Left hindlimb (tissue), 1 donor: ENCODE results near the gene CALML6.

Experiments
- DNase-seq: peaks from one replicate; pipeline ENCODE4 v3.0.0-alpha.2; 2018

Gene CALML6

DNA sequence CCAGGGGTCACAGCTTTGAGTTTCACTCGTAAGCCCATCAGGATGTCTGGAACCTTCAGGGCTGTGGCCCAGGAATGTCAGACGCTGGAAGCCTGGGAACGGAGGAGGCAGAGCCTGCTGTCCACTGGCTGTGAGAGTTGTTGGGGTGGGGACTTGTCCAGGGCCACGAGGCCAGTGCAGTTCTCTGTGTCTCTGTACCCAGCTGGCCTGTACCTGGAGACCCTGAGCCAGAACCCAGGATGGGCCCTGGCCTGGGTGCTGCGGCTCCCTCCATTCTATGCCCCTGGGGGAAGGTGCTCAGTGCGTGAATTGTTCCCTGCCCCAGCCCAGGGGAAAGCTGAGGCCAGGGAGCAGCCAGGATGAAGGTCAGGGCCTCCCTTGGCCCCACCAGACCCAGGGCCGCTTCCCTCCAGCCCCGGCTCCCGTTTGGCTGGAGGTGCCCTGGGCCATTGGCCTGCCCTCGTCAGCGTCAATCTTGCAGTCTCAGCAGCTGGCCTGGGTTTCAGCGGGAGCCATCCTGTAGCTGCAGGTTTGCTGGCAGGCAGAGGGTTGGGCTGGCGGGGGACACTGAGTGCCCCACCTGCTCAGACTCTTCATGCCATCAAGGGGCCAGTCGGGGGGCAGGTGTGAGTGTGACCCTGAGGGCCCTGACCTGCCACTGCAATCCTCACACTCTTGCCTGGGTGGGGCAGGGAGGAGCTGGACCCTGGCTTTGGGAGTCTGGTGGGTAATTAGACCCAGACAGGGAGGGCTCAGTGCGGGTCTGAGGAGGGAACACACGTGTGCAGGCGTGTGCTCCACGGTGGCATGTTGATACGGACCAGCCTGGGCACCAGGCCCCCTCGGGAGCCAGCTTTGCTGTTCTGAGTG is 724 bp upstream of the CALML6 start:
- DNase-seq = peak; percentile 54

GRCh38 chr1:1915911-1916840 is 1.1 kb downstream of the CALML6 start:
- peak; percentile 28 for DNase-seq

DNA sequence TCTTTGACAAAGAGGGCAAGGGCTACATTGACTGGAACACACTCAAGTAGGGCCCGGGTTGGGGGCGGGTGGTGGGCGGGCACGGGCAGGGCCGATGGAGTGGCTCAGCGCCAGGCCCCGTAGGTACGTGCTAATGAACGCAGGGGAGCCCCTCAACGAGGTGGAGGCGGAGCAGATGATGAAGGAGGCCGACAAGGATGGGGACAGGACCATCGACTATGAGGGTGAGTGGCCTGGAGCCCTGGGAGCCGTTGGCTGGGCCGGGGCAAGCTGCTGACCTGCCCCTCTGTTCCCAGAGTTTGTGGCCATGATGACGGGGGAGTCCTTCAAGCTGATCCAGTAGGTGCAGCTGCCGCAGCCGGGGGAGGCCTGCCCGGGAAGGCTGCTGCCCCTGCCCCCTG is 1.8 kb downstream of the CALML6 start:
- peak; percentile 35 for DNase-seq

DNA sequence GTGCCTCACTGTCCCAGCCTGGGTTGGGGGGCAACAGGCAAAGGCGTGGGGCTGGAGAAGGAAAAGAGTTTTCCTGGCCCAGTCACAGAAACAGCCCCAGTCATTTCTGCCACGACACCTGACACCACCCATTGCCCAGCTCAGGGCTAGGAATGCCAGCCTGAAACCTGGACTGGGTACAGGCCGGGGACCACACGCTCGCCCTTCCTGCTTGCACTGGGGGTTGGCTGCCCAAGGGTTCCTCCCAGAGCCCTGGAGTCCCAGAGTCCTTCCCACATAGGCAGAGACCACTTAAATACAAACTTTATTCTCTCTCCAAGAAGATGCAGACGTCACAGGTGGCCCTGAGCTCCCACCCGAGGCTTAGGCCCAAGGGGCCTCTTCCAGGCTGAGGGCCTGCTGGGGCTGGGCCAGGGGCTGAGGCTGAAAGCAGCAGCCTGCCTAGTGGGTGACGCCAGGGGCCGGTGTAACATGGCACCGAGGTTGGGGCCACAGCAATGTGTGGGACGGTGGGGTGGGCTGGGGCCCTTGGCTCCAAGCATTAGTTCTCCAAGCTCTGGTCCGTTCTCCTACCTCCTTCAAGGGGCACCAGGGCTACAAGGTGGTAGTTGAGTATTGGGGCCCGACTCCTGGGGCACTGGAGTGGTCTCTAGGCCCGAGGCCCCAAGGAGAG is 2.4 kb downstream of the CALML6 start:
- peak; percentile 29 for DNase-seq

GRCh38 chr1:1917995-1918900 is 3.2 kb downstream of the CALML6 start:
- DNase-seq = peak; percentile 35

DNA sequence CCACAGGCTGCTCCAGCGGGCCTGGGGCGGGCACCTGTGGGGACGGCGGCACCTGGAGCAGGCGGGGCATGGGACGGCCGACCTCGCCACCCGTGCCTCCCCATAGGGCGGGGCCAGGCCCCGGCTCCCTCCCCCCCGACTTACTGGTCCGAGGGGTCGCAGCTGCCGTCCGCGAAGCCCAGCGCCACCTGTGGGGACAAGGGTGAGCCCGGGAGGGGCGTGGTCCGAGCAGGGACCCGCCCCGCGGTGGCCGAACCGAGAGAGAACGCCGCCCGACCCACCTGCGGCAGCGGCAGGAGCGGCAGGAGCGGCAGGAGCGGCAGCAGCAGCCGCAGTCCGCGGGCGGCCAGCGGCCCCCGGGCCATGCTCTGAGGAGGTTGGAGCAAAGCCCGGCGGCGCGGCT is 3.8 kb downstream of the CALML6 start, which contains the start of gene TMEM52:
TSS of gene TMEM52 (minus strand) at position 379 of the 403 bp plus-strand sequence. CDS start at position 365, 14 bp downstream.
- no peak for DNase-seq

GRCh38 chr1:1919304-1920056 is 4.4 kb downstream of the CALML6 start:
- DNase-seq = peak; percentile 98

- peak; percentile 31 for DNase-seq
Measured at GRCh38 chr1:1920057-1920607, 5.1 kb downstream of the CALML6 start.

- peak; percentile 28 for DNase-seq
Measured at GRCh38 chr1:1920608-1921458, 5.8 kb downstream of the CALML6 start.

DNA sequence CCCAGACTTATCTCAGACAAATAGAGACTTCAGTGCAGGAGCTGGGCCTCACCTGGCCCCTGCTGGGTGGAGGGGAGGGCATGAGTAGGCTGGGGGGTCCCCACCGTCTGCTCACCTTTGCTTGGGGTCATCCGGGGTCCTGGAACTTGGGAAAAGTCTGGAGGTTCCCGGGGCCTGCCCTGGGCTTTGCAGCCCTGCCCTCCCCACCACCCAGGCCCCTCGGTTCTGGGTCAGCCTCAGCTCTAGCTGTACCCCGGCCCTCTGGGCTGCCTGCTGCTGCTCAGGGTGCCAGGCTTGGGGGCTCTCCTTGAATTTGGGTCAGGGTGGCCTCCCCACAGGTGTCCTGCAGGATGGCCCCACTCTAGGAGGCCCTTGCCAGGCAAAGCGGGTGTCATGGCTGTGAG is 6.4 kb downstream of the CALML6 start:
- DNase-seq = peak; percentile 34

DNA sequence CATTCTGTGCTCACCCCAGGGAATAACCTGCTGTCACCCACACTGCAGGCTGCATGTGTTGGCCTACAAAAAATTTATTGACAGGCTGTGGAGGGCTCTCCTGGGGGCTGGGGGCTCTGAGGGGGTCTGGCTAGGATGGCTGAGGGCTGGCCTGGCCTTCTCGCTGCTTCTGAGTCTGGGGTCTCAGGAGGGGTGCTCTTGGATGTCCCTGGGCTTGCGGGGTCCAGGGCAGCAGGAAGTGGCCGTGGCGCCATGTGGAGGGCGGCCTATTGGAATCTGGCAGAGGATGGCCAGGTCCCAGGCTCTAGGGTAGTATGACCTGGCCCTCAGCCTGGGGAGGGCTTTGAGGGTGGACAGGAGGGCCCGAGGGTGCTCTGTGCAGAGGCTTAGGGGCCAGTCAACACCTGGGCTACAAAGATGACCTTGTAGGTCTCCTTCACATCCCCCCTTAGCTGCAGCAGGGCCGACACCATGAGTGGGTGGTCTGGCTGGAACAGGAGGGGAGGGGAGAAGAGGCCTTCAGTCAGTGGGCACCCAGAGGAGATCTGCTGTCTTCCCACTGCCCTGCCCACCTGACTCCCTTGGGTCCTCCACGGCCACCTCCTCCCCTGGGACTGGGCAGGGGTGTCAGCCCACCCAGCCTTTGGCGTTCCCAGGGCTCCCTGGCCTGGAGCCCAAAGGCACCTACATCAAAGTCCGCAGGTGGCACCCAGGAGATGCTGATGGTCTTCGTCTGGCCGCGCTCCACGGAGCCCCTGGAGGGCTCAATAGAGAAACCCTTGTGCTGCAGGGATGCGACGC is 7.0 kb downstream of the CALML6 start:
- peak; percentile 29 for DNase-seq

GRCh38 chr1:1922702-1922955 is 7.6 kb downstream of the CALML6 start:
- peak; percentile 32 for DNase-seq

DNA sequence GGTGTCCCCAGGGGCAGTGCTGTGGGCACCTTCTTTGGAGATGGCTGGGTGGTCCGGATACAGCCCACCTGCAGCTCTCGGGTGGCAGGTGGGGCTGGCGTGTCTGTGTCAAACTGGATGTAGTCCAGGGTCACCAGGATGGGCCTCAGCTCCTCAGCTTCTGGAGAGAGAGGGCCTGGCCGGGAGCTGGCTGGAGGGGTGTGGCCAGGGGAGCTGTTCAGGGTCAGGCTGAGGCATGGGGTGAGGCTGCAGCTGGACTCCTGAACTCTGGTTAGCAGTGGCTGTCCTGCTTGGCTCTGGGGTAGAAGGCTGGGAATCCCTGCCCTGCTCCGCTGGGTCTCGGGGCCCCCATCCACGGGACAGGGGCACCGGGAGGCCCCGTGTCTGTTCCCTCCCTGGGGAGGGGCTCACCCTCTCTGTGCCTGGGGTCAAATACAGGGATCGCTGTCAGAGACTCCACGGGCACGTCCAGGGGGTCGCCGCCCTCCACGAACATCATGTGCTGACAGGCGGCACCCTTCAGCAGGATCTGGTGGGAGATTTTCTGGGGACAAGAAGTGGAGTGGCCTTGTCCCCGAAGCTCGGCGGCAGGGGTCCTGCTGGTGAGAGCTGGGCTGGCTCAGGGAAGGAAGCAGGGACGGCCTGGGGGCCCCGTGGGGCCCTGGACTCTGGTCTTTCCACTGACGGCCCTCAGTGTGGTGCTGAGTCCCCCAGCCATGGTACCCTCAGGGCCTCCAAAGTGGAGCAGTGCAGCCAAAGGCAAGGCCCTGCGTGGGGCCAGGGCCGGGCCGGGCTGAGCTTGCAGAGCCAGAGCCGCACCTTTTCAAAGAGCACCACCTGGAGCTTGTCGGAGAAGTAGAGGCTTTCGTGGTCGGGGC is 8.1 kb downstream of the CALML6 start:
- DNase-seq = peak; percentile 20

GRCh38 chr1:1924386-1924785 is 9.3 kb downstream of the CALML6 start:
- DNase-seq = peak; percentile 61

- DNase-seq = no peak
Measured at GRCh38 chr1:1924849-1925248, 9.8 kb downstream of the CALML6 start.

GRCh38 chr1:1925437-1926345 is 10.6 kb downstream of the CALML6 start:
- DNase-seq = peak; percentile 23

- DNase-seq = peak; percentile 28
Measured at GRCh38 chr1:1926346-1926811, 11.3 kb downstream of the CALML6 start.
